OCI-LY1 (cell line): ENCODE data around the gene CHMP3.

Experiments used
- EZH2 ChIP-seq: fragments of 200-600 bp; sonication (generic), shearing (Covaris generic); IDR thresholded peaks from 2 replicates; pipeline ENCODE4 v1.8.0; 2017; ENCODE audit warnings: borderline replicate concordance, mixed run types, mild to moderate bottlenecking, antibody characterized with exemption, low read length, moderate library complexity, mixed read lengths
- TF ChIP-seq, protein P1 (sequence below): fragments of 200-600 bp; sonication (generic), shearing (Covaris generic); IDR thresholded peaks from 2 replicates; pipeline ENCODE4 v1.5.1; 2017; ENCODE audit warnings: mild to moderate bottlenecking, antibody characterized with exemption, low read length, moderate library complexity, mixed read lengths

DNA sequence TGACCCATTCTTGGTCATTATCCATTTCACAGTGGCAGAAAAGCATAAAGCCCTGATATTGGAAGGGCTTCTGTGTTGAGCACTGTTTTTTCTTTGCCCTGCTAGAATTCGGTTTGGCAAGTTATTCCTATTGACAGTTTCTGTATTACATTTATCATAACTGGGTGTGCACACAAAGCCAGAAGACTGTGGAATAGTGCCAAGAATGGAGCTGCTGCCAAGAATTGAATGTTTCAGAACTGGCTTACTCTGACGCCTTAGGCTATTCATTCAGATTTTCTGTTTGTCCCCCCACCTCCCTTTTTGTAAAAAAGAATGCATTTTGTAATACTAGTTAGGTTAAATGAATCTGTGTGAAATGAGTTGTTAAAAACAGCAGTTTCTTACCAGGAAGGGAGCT is 109.4 kb downstream of the CHMP3 start:
- TF ChIP-seq, protein P1, sequence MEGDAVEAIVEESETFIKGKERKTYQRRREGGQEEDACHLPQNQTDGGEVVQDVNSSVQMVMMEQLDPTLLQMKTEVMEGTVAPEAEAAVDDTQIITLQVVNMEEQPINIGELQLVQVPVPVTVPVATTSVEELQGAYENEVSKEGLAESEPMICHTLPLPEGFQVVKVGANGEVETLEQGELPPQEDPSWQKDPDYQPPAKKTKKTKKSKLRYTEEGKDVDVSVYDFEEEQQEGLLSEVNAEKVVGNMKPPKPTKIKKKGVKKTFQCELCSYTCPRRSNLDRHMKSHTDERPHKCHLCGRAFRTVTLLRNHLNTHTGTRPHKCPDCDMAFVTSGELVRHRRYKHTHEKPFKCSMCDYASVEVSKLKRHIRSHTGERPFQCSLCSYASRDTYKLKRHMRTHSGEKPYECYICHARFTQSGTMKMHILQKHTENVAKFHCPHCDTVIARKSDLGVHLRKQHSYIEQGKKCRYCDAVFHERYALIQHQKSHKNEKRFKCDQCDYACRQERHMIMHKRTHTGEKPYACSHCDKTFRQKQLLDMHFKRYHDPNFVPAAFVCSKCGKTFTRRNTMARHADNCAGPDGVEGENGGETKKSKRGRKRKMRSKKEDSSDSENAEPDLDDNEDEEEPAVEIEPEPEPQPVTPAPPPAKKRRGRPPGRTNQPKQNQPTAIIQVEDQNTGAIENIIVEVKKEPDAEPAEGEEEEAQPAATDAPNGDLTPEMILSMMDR, result no peak
- no peak for TF ChIP-seq EZH2
